HepG2 (cell line): ENCODE results near the gene PRDM11. TPM values are rescaled to one million over a fixed set of nuclear protein-coding genes. Genes with fewer than 3 reads are reported as not detected.

ENCODE experiments used
- ATAC-seq: fragments of 200-7000 bp; cut with Tn5 transposase; 3 replicates; pipeline ENCODE4 v1.9.1; 2020; ENCODE audit warnings: mild to moderate bottlenecking, moderate library complexity
- BruUV-seq: library from RNA; stranded (reverse); fragments of 400-500 nt; replicated peaks from 2 replicates; lab custom pipeline; 2021; lab: Mats Ljungman, UMichigan
- CTCF ChIA-PET: fragments of 300-600 bp; formaldehyde crosslinking; extraction: SDS; loops from one replicate; lab custom pipeline; 2021; ENCODE audit warnings: low total read pairs, inconsistent platforms, low intra/inter-chr PET ratio; lab: Yijun Ruan, JAX
- POLR2A ChIA-PET: fragments of 350-600 bp; sonication (Branson Sonifier 250); formaldehyde crosslinking; loops from one replicate; lab custom pipeline; 2020; ENCODE audit warnings: antibody characterized with exemption, inconsistent platforms; lab: Yijun Ruan, JAX
- DNase-seq: peaks from one replicate; pipeline ENCODE4 v3.0.0-alpha.2; 2015; ENCODE audit warnings: low spot score
- FAIRE-seq: peaks from 3 replicates; lab custom pipeline; 2011; peaks lifted over from hg19 to GRCh38; lab: Jason Lieb, UNC
- H2AFZ ChIP-seq: one replicate; pipeline ENCODE4 v1.6.1; 2011; ENCODE audit warnings: low read length, inconsistent platforms
- H3K27ac ChIP-seq: fragments of 300-600 bp; 3 replicates; pipeline ENCODE4 v1.8.0; 2011; ENCODE audit warnings: mixed run types, mild to moderate bottlenecking, mixed read lengths, low read length, inconsistent platforms; ENCODE audit not compliant: insufficient read depth; ENCODE audit errors: extremely low read length
- H3K27me3 ChIP-seq, 2 experiments: fragments of 200-600 bp in 1 of 2; 2 replicates in 1 of 2; 3 replicates in 1 of 2; pipeline versions ENCODE4 v1.6.0 to v1.8.0; 2011; ENCODE audit warnings: low read length in 2 of 2, mild to moderate bottlenecking in 2 of 2, moderate library complexity in 2 of 2, inconsistent platforms in 1 of 2; ENCODE audit not compliant: insufficient read depth in 2 of 2, control insufficient read depth in 1 of 2
- H3K36me3 ChIP-seq, 2 experiments: fragments of 200-600 bp in 1 of 2; replicated peaks in 1 of 2; 2 replicates in 1 of 2; 3 replicates in 1 of 2; pipeline versions ENCODE4 v1.5.1 to v1.8.0; 2011; ENCODE audit warnings: low read length in 2 of 2, inconsistent platforms in 1 of 2; ENCODE audit not compliant: insufficient read depth in 2 of 2, control insufficient read depth in 1 of 2
- H3K4me1 ChIP-seq: 2 replicates; pipeline ENCODE4 v1.5.1; 2012; ENCODE audit warnings: low read length, inconsistent platforms; ENCODE audit not compliant: insufficient read depth
- H3K4me2 ChIP-seq: 2 replicates; pipeline ENCODE4 v1.6.0; 2011; ENCODE audit warnings: low read depth, low read length, inconsistent platforms
- H3K4me3 ChIP-seq, 3 experiments: fragments of 200-600 bp in 1 of 3; sonication (generic), shearing (Covaris generic) in 1 of 3; replicated peaks in 1 of 3; 2 replicates each; pipeline ENCODE4 v1.5.1; 2011 to 2016; ENCODE audit warnings: low read length in 3 of 3, inconsistent platforms in 2 of 3, low read depth in 2 of 3, mild to moderate bottlenecking in 2 of 3, control low read depth in 1 of 3, mixed read lengths in 1 of 3; ENCODE audit not compliant: insufficient read depth in 1 of 3
- H3K79me2 ChIP-seq: one replicate; pipeline ENCODE4 v1.6.1; 2011; ENCODE audit warnings: low read length, inconsistent platforms; ENCODE audit not compliant: insufficient read depth
- H3K9ac ChIP-seq: 2 replicates; pipeline ENCODE4 v1.6.0; 2011; ENCODE audit warnings: mild to moderate bottlenecking, low read depth, low read length, inconsistent platforms; ENCODE audit not compliant: insufficient read depth
- H3K9me3 ChIP-seq: 2 replicates; pipeline ENCODE4 v1.5.1; 2012; ENCODE audit warnings: mild to moderate bottlenecking, low read length
- H4K20me1 ChIP-seq: 2 replicates; pipeline ENCODE4 v1.6.0; 2011; ENCODE audit warnings: inconsistent platforms, mild to moderate bottlenecking, low read length, moderate library complexity; ENCODE audit not compliant: insufficient read depth
- GABPB1 ChIP-seq: IDR thresholded peaks from 2 replicates; pipeline ENCODE4 v1.6.1; 2016; ENCODE audit warnings: mild to moderate bottlenecking, missing genetic modification reagents, moderate library complexity, missing compliant biosample characterization
- GATAD1 ChIP-seq: IDR thresholded peaks from 2 replicates; pipeline ENCODE4 v1.6.1; 2016; ENCODE audit warnings: missing genetic modification reagents, missing compliant biosample characterization
- HOXA5 ChIP-seq: sonication (generic); formaldehyde crosslinking; IDR thresholded peaks from 2 replicates; pipeline ENCODE4 v1.4.0; 2020; ENCODE audit warnings: missing genetic modification reagents
- MTA3 ChIP-seq: sonication (generic); formaldehyde crosslinking; IDR thresholded peaks from 2 replicates; pipeline ENCODE4 v1.4.0; 2020; ENCODE audit warnings: missing genetic modification reagents
- STAT5B ChIP-seq: sonication (generic); formaldehyde crosslinking; IDR thresholded peaks from 2 replicates; pipeline ENCODE4 v1.4.0; 2020; ENCODE audit warnings: missing genetic modification reagents
- ZC3H4 ChIP-seq: sonication (generic); formaldehyde crosslinking; IDR thresholded peaks from 2 replicates; pipeline ENCODE4 v1.4.0; 2020; ENCODE audit warnings: missing genetic modification reagents, borderline replicate concordance
- ZFYVE20 ChIP-seq: sonication (generic); formaldehyde crosslinking; IDR thresholded peaks from 2 replicates; pipeline ENCODE4 v1.8.0; 2023; ENCODE audit warnings: low read depth, mild to moderate bottlenecking, moderate library complexity, missing genetic modification reagents, borderline replicate concordance
- ZHX2 ChIP-seq, 2 experiments: sonication (generic) in 1 of 2; formaldehyde crosslinking in 1 of 2; IDR thresholded peaks; 2 replicates each; pipeline versions ENCODE4 v1.6.1 to v1.9.0; 2014 to 2022; ENCODE audit warnings: antibody characterized with exemption in 1 of 2, borderline replicate concordance in 1 of 2, inconsistent platforms in 1 of 2, low read depth in 1 of 2, missing genetic modification reagents in 1 of 2
- WGBS: methylation state at CpG from one replicate; pipeline ENCODE4 v1.1.6; 2017; ENCODE audit warnings: low lambda C conversion rate; 5-methylcytosine and 5-hydroxymethylcytosine counted together
- in situ Hi-C: cut with HindIII; loops from 2 replicates; pipeline ENCODE4 v1.10.0; 2017; ENCODE audit warnings: low pct_unique_long_range_greater_than_20kb; ENCODE audit not compliant: extremely low pct_ligation_motif_present
- intact Hi-C: fragments of 100-400 bp; cut with micrococcal nuclease; formaldehyde crosslinking; loops from one replicate; pipeline ENCODE4 v1.10.0; 2022; ENCODE audit not compliant: unreplicated experiment
- polyA plus RNA-seq, 8 experiments: library from polyadenylated mRNA; depleted of rRNA in 3 of 8; stranded (reverse) in 7 of 8; unstranded in 1 of 8; fragments of >200 nt; fragmentation: Illumina TruSeq in 4 of 8; extraction: Trizol in 4 of 8; gene quantifications; 2 replicates each; pipeline versions ENCODE4 v1.2.1 to v1.2.3, GENCODE V29; 2011 to 2016; ENCODE audit warnings: low read depth in 4 of 8, missing spikeins in 1 of 8, mixed read lengths in 1 of 8; ENCODE audit not compliant: insufficient read depth in 1 of 8
- total RNA-seq, 5 experiments: library from RNA; depleted of rRNA; stranded (reverse); fragments of >200 nt; fragmentation: Illumina TruSeq; extraction: Trizol; gene quantifications; 2 replicates each; pipeline ENCODE4 v1.2.3, GENCODE V29; 2016; ENCODE audit warnings: low read depth in 1 of 5

Gene PRDM11
- total and polyA plus RNA-seq, 2 of the 13 experiments (the other 11 are each of a cell fraction or from before 2014, with no cell fraction given), result 3.4 to 4.7 TPM

- Histone ChIP-seq H3K4me1 (peaks cover 9% of the 10 kb centered on the region), H3K9me3 (no peaks in the 10 kb centered on the region), H3K4me2 (no peak overlapping the region), H3K27ac (no peak overlapping the region), H2AFZ (no peak overlapping the region), H3K27me3 (no peaks in the 10 kb centered on the region), H3K4me3 (no peak overlapping the region), H3K9ac (no peak overlapping the region), H4K20me1 (no peaks in the 10 kb centered on the region), H3K79me2 (no peaks in the 10 kb centered on the region), H3K36me3 (no peaks in the 10 kb centered on the region)
- FAIRE-seq (no peak), ATAC-seq (no peak), DNase-seq (no peak)
- BruUV-seq, result no TSS peak
- ChIA-PET CTCF (no interaction called here), POLR2A (no interaction called here)
- 73% methylated on average over 5 of the region's 9 CpGs for WGBS
- TF ChIP-seq STAT5B (CRISPR knock-in tag) (no peak), ZHX2 (IDR thresholded peaks at IDR 0.05; ENCODE audit: low read depth) (no peak), ZHX2 (CRISPR knock-in tag; IDR thresholded peaks at IDR 0.05; ENCODE audit: borderline replicate concordance) (no peak), ZC3H4 (CRISPR knock-in tag) (no peak), GATAD1 (CRISPR knock-in tag) (no peak), HOXA5 (CRISPR knock-in tag) (no peak), ZFYVE20 (no peak), GABPB1 (no peak), MTA3 (CRISPR knock-in tag) (no peak)
- intact Hi-C loops, result no loop called here
- in situ Hi-C loops, result no loop called here
Measured at GRCh38 chr11:45165386-45165785, 18.9 kb downstream of the PRDM11 start.
